HepG2 (cell line): ENCODE measurements around the gene PPIL3. TPM values are rescaled to one million over a fixed set of nuclear protein-coding genes. Genes with fewer than 3 reads are reported as not detected.
A peak's percentile ranks its signal among the peaks of the same experiment; 100 is the strongest.

Experiments used
- FOSL1 ChIP-seq: sonication (generic); formaldehyde crosslinking; IDR thresholded peaks from 2 replicates; pipeline ENCODE4 v1.9.0; 2021; ENCODE audit warnings: missing genetic modification reagents, borderline replicate concordance
- HNRNPK ChIP-seq: fragments of 200-400 bp; formaldehyde crosslinking; IDR thresholded peaks from 2 replicates; pipeline ENCODE4 v1.6.1; 2018; ENCODE audit warnings: low read length, low read depth, moderate library complexity, mild to moderate bottlenecking; ENCODE audit not compliant: poor library complexity, severe bottlenecking
- HNRNPUL1 ChIP-seq: fragments of 200-400 bp; formaldehyde crosslinking; IDR thresholded peaks from 2 replicates; pipeline ENCODE4 v1.6.1; 2017; ENCODE audit warnings: low read depth, mild to moderate bottlenecking, low read length, moderate library complexity
- HOXA3 ChIP-seq: sonication (generic); formaldehyde crosslinking; IDR thresholded peaks from 2 replicates; pipeline ENCODE4 v1.5.0; 2020; ENCODE audit warnings: missing genetic modification reagents
- IKZF5 ChIP-seq: IDR thresholded peaks from 2 replicates; pipeline ENCODE4 v1.6.1; 2018; ENCODE audit warnings: missing genetic modification reagents, mild to moderate bottlenecking, missing compliant biosample characterization
- KLF11 ChIP-seq: IDR thresholded peaks from 2 replicates; pipeline ENCODE4 v1.6.1; 2016; ENCODE audit warnings: missing compliant biosample characterization
- MNT ChIP-seq: fragments of 450-650 bp; IDR thresholded peaks from 2 replicates; pipeline ENCODE4 v1.6.1; 2016
- PBX2 ChIP-seq: IDR thresholded peaks from 2 replicates; pipeline ENCODE4 v1.6.1; 2016; ENCODE audit warnings: control low read depth
- RBFOX2 ChIP-seq: fragments of 200-400 bp; formaldehyde crosslinking; IDR thresholded peaks from 2 replicates; pipeline ENCODE4 v1.6.1; 2017; ENCODE audit warnings: low read depth, mild to moderate bottlenecking, low read length
- SIN3A ChIP-seq: IDR thresholded peaks from 2 replicates; pipeline ENCODE4 v1.6.1; 2011; ENCODE audit warnings: low read depth, mild to moderate bottlenecking, control low read depth, low read length, borderline replicate concordance
- SRSF4 ChIP-seq: fragments of 200-400 bp; formaldehyde crosslinking; IDR thresholded peaks from one replicate; pipeline ENCODE4 v1.6.1; 2018; ENCODE audit warnings: mild to moderate bottlenecking, low read depth, low read length, moderate library complexity; ENCODE audit not compliant: poor library complexity, severe bottlenecking
- TERF1 ChIP-seq: sonication (generic); formaldehyde crosslinking; IDR thresholded peaks from 2 replicates; pipeline ENCODE4 v1.8.0; 2022; ENCODE audit warnings: mild to moderate bottlenecking, missing genetic modification reagents, moderate library complexity
- ZBTB7A ChIP-seq: sonication (generic); formaldehyde crosslinking; IDR thresholded peaks from 2 replicates; pipeline ENCODE4 v1.8.0; 2022; ENCODE audit warnings: mild to moderate bottlenecking, missing genetic modification reagents
- ZNF318 ChIP-seq: sonication (generic); formaldehyde crosslinking; IDR thresholded peaks from 2 replicates; pipeline ENCODE4 v1.4.0; 2020; ENCODE audit warnings: mild to moderate bottlenecking, missing genetic modification reagents
- ZNF354B ChIP-seq: sonication (generic); formaldehyde crosslinking; IDR thresholded peaks from 2 replicates; pipeline ENCODE4 v1.8.0; 2022; ENCODE audit warnings: mild to moderate bottlenecking, missing genetic modification reagents
- ZNF768 ChIP-seq: sonication (generic); formaldehyde crosslinking; IDR thresholded peaks from 2 replicates; pipeline ENCODE4 v1.4.0; 2020; ENCODE audit warnings: missing genetic modification reagents
- ZNF816 ChIP-seq: sonication (generic); formaldehyde crosslinking; IDR thresholded peaks from 2 replicates; pipeline ENCODE4 v1.8.0; 2022; ENCODE audit warnings: missing genetic modification reagents, mild to moderate bottlenecking, borderline replicate concordance
- polyA plus RNA-seq, 8 experiments: library from polyadenylated mRNA; depleted of rRNA in 3 of 8; stranded (reverse) in 7 of 8; unstranded in 1 of 8; fragments of >200 nt; fragmentation: Illumina TruSeq in 4 of 8; extraction: Trizol in 4 of 8; gene quantifications; 2 replicates each; pipeline versions ENCODE4 v1.2.1 to v1.2.3, GENCODE V29; 2011 to 2016; ENCODE audit warnings: low read depth in 4 of 8, missing spikeins in 1 of 8, mixed read lengths in 1 of 8; ENCODE audit not compliant: insufficient read depth in 1 of 8
- total RNA-seq, 5 experiments: library from RNA; depleted of rRNA; stranded (reverse); fragments of >200 nt; fragmentation: Illumina TruSeq; extraction: Trizol; gene quantifications; 2 replicates each; pipeline ENCODE4 v1.2.3, GENCODE V29; 2016; ENCODE audit warnings: low read depth in 1 of 5

PPIL3 gene
- total and polyA plus RNA-seq, 2 of the 13 experiments (the other 11 are each of a cell fraction or from before 2014, with no cell fraction given) = 98.7 to 107 TPM

GRCh38 chr2:200862532-200863000 is 26.3 kb downstream of the PPIL3 start (continued):
- TF ChIP-seq ZNF318 (CRISPR knock-in tag) = no peak
- TF ChIP-seq RBFOX2 = no peak
- TF ChIP-seq SIN3A = 0 out of 2 replicates have a peak, but pooled peaks have one; percentile 21
- TF ChIP-seq TERF1 = no peak
- no peak for TF ChIP-seq HNRNPUL1
- no peak for TF ChIP-seq FOSL1
- TF ChIP-seq ZNF816 (CRISPR knock-in tag) = 0 out of 2 replicates have a peak, but pooled peaks have one; percentile 46
- no peak for TF ChIP-seq ZNF354B (CRISPR knock-in tag)
- TF ChIP-seq ZNF768 (CRISPR knock-in tag) = no peak
- no peak for TF ChIP-seq PBX2 (CRISPR knock-in tag)
- TF ChIP-seq MNT = peak; percentile 69
- TF ChIP-seq KLF11 = no peak
- no peak for TF ChIP-seq SRSF4
- peak; percentile 67 for TF ChIP-seq HOXA3
- no peak for TF ChIP-seq ZBTB7A (CRISPR knock-in tag)
- no peak for TF ChIP-seq IKZF5 (CRISPR knock-in tag)
- TF ChIP-seq HNRNPK = no peak
